ENCODE results near the gene AUH. TPM values are rescaled to one million over a fixed set of nuclear protein-coding genes. Genes with fewer than 3 reads are reported as not detected.

AUH gene
- total and polyA plus RNA-seq, 2 donors (not counting 1 experiment from before 2014, with no cell fraction given), result 11.3 to 55.5 TPM

GRCh38 chr9:91347377-91347776 lies 14.3 kb downstream of the AUH start:
- Histone ChIP-seq H3K4me2 (ENCODE audit: extremely low read depth, insufficient read depth, low read length) (no peak overlapping the region), H3K27ac (ENCODE audit: insufficient read depth, low read length) (no peak overlapping the region), H3K9me3 (ENCODE audit: control insufficient read depth, insufficient read depth, low read depth, low read length) (no peaks in the 10 kb centered on the region), H3K4me1 (ENCODE audit: control insufficient read depth, extremely low read depth, insufficient read depth, low read length) (no peaks in the 10 kb centered on the region), H2AFZ (ENCODE audit: low read length) (no peak overlapping the region), H3K27me3 (ENCODE audit: control insufficient read depth, insufficient read depth, low read length) (no peaks in the 10 kb centered on the region), H3K79me2 (ENCODE audit: control insufficient read depth, insufficient read depth, low read length) (no peaks in the 10 kb centered on the region), H3K4me3 (replicated peaks in 1 of 4; ENCODE audit: control extremely low read depth in 1 of 4, insufficient read depth in 1 of 4, low read depth in 3 of 4, low read length in 4 of 4) (no peak overlapping the region), H3K9ac (ENCODE audit: insufficient read depth, low read length) (no peak overlapping the region), H3K36me3 (ENCODE audit: control insufficient read depth, insufficient read depth, low read length) (no peaks in the 10 kb centered on the region), H4K20me1 (ENCODE audit: control insufficient read depth, extremely low read depth, insufficient read depth, low read length) (no peaks in the 10 kb centered on the region)
- TF ChIP-seq, protein P1, sequence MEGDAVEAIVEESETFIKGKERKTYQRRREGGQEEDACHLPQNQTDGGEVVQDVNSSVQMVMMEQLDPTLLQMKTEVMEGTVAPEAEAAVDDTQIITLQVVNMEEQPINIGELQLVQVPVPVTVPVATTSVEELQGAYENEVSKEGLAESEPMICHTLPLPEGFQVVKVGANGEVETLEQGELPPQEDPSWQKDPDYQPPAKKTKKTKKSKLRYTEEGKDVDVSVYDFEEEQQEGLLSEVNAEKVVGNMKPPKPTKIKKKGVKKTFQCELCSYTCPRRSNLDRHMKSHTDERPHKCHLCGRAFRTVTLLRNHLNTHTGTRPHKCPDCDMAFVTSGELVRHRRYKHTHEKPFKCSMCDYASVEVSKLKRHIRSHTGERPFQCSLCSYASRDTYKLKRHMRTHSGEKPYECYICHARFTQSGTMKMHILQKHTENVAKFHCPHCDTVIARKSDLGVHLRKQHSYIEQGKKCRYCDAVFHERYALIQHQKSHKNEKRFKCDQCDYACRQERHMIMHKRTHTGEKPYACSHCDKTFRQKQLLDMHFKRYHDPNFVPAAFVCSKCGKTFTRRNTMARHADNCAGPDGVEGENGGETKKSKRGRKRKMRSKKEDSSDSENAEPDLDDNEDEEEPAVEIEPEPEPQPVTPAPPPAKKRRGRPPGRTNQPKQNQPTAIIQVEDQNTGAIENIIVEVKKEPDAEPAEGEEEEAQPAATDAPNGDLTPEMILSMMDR (conservative IDR thresholded peaks at IDR 0.05 in 1 of 2, IDR thresholded peaks at IDR 0.05 in 1 of 2; ENCODE audit: low read depth in 1 of 2, low read length in 2 of 2), result no peak
- TF ChIP-seq EZH2 (IDR thresholded peaks at IDR 0.05; ENCODE audit: low read length, missing control alignments), result no peak
- DNase-seq (ENCODE audit: low read depth in 2 of 2), result no peak

DNA sequence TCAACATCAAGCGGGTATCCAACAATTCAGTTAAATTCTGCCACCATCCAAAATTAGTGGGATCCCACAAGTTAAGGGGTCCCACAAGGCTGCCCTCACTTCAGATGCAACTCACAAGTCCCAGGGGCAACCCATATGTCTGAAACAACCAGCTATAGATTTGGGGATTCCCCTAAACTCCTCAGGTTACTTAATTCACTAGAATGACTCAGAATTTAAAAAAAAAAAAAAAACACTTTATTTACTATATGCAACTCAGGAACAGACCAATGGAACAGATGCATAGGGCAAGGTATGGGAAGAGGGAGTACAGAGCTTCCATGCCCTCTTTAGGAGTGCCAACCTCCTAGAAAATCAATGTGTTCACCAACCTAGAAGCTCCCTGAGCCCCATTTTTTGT lies 15.1 kb downstream of the AUH start:
- Histone ChIP-seq H3K9me3 (ENCODE audit: control insufficient read depth, insufficient read depth, low read depth, low read length) (no peaks in the 10 kb centered on the region), H3K36me3 (ENCODE audit: control insufficient read depth, insufficient read depth, low read length) (peaks cover 2% of the 10 kb centered on the region), H4K20me1 (ENCODE audit: control insufficient read depth, extremely low read depth, insufficient read depth, low read length) (no peaks in the 10 kb centered on the region), H3K4me3 (replicated peaks in 1 of 4; ENCODE audit: control extremely low read depth in 1 of 4, insufficient read depth in 1 of 4, low read depth in 3 of 4, low read length in 4 of 4) (no peak overlapping the region), H3K79me2 (ENCODE audit: control insufficient read depth, insufficient read depth, low read length) (no peaks in the 10 kb centered on the region), H3K4me2 (ENCODE audit: extremely low read depth, insufficient read depth, low read length) (no peak overlapping the region), H3K27ac (ENCODE audit: insufficient read depth, low read length) (no peak overlapping the region), H3K27me3 (ENCODE audit: control insufficient read depth, insufficient read depth, low read length) (no peaks in the 10 kb centered on the region), H3K4me1 (ENCODE audit: control insufficient read depth, extremely low read depth, insufficient read depth, low read length) (no peaks in the 10 kb centered on the region), H3K9ac (ENCODE audit: insufficient read depth, low read length) (no peak overlapping the region), H2AFZ (ENCODE audit: low read length) (no peak overlapping the region)
- DNase-seq (ENCODE audit: low read depth in 2 of 2), result no peak
- no peak for TF ChIP-seq EZH2 (IDR thresholded peaks at IDR 0.05; ENCODE audit: low read length, missing control alignments)
- TF ChIP-seq, protein P1 (conservative IDR thresholded peaks at IDR 0.05 in 1 of 2, IDR thresholded peaks at IDR 0.05 in 1 of 2; ENCODE audit: low read depth in 1 of 2, low read length in 2 of 2), result no peak

- Histone ChIP-seq H3K4me3 (replicated peaks in 1 of 4; ENCODE audit: control extremely low read depth in 1 of 4, insufficient read depth in 1 of 4, low read depth in 3 of 4, low read length in 4 of 4) (no peak overlapping the region), H4K20me1 (ENCODE audit: control insufficient read depth, extremely low read depth, insufficient read depth, low read length) (no peaks in the 10 kb centered on the region), H3K9me3 (ENCODE audit: control insufficient read depth, insufficient read depth, low read depth, low read length) (no peaks in the 10 kb centered on the region), H3K27me3 (ENCODE audit: control insufficient read depth, insufficient read depth, low read length) (no peaks in the 10 kb centered on the region), H3K4me1 (ENCODE audit: control insufficient read depth, extremely low read depth, insufficient read depth, low read length) (no peaks in the 10 kb centered on the region), H3K79me2 (ENCODE audit: control insufficient read depth, insufficient read depth, low read length) (no peaks in the 10 kb centered on the region), H2AFZ (ENCODE audit: low read length) (no peak overlapping the region), H3K36me3 (ENCODE audit: control insufficient read depth, insufficient read depth, low read length) (peaks cover 2% of the 10 kb centered on the region), H3K27ac (ENCODE audit: insufficient read depth, low read length) (no peak overlapping the region), H3K9ac (ENCODE audit: insufficient read depth, low read length) (no peak overlapping the region), H3K4me2 (ENCODE audit: extremely low read depth, insufficient read depth, low read length) (no peak overlapping the region)
- TF ChIP-seq EZH2 (IDR thresholded peaks at IDR 0.05; ENCODE audit: low read length, missing control alignments), result no peak
- TF ChIP-seq, protein P1 (conservative IDR thresholded peaks at IDR 0.05 in 1 of 2, IDR thresholded peaks at IDR 0.05 in 1 of 2; ENCODE audit: low read depth in 1 of 2, low read length in 2 of 2), result no peak
- no peak for DNase-seq (ENCODE audit: low read depth in 2 of 2)
These were observed 15.7 kb downstream of the AUH start for GRCh38 chr9:91345978-91346377.

All from fibroblast of lung (primary cell).